GM21367 (cell line): ENCODE measurements around the gene EGFL6.
"Not testable (repeated sequence)": the region's sequence is repeated elsewhere in the genome, so short reads cannot be mapped to it uniquely, and the experiment has no call there.

ENCODE experiments used
- ATAC-seq: cut with Tn5 transposase; IDR thresholded peaks from one replicate; pipeline ENCODE4 v1.9.1; 2021; ENCODE audit not compliant: unreplicated experiment

Gene EGFL6

DNA sequence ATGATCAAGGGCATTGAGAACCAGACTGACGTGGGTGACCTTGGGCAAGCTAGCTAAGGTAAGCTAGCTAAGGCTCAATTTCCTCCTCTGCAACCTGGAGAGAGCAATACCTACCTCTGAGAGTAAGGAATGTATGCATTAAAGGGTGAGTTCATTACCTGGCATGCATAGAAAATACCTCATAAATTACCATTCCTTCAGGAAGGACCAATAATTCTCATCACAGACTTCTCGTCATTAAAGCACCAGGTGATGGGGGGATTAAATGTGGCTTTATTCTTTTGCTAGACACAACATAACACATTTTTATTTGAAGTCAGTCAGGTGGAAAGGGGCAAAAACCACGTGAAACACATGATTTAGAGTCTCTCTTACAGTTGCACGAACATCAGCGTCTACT, 21.5 kb downstream of the EGFL6 start:
- no peak for ATAC-seq

DNA sequence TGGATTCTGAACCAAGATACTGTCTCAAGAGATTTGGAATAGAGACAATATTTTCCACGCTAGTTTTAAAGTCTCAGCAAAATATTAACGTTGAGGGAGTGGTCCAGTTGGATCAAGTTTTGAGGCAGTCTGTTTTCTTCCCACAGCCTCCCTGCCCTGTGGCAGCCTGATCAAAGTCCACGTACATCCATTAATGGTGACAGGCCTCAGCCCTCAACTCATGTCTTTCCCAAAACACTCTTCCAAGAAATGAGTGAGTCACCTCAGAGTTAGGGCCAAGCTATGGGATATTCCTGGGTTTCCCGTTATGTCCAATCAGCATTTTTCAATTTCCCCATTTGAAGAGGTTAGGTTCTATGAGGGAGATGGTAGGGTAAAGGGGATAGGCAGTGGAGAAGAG, 28.5 kb downstream of the EGFL6 start:
- no peak for ATAC-seq

DNA sequence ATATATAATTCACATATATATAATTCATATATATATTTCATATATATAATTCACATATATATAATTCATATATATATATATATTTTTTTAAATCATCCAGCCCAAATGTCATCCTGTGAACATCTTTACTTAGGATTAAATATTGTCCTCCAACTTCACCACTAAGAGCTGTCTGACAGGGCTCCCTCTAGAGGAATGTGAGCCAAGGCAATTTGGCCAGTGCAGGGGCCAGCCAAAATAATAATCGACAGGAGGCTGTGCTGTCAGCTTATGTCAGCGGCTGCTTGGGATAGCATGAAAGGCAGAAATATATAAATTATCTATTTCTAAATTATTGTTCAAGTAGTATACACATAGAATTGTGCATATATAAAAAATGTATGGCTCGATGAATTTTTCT, 29.5 kb downstream of the EGFL6 start:
- ATAC-seq, result no peak

DNA sequence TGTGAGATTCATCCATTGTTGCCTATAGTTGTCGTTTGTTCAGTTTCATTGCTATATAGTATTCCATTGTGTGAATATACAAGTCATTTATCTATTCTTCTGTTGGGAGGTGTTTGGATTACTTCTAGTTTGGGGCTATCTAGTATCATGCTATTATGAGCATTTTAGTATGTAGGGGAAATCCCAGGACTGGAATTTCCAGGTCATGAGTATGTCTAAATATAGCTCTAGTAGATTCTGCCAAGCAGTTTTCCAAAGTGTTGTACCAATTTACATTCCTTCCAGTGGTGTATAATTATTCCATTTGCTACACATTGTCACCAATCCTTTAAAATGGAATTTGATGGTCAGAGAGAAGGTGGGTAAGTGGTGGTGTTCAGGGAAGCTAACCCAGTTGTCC, 30.1 kb downstream of the EGFL6 start:
- ATAC-seq, result no peak

DNA sequence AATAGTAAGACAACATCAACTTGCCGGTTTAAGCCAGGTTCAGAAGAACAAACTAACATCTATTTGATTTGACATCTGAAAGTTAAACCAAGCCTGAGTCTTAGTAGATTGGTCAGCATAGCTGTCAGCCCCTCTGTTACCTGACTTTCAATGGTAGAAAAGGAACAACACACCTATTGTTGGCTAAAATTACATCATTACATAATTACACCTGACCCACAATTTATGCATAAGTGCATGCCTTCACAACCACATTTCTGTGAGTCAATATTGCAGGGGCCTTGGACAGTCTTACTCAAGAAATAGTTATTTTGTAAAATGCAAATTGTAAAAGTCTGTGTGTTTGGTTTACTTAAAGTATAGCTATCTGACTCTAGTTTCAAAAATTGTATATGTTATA, 36.2 kb downstream of the EGFL6 start:
- ATAC-seq, result no peak

DNA sequence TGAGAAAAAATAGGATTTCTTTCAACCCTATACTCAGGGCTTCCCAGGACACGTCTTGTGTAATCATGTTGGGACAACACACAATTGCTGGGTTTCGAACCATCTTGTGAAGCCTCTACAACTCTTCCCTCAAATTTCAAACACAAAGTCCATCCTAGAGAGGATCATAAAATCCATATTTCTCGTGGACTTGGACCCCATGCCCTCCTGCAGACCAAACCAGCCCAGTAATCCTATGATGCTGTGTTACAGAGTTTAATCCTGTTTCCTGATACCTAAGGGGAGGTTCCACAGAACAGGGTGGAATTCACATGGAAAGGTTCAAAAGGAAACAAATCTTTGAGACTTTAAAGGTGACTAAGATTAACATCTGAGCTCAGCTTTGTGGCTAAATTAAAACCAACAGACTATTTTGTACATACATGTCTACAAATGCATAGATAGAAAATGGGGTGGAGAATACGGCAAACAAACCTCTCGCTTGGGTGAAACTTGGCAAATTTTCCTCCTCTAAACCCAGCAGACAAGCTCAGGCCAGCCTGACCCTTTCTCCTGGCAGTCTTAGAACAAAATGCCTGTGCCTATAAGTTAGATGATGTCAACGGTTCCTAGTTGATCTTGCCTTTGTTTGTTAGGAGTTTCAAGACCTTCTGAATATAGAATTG, 38.1 kb downstream of the EGFL6 start:
- no peak for ATAC-seq

DNA sequence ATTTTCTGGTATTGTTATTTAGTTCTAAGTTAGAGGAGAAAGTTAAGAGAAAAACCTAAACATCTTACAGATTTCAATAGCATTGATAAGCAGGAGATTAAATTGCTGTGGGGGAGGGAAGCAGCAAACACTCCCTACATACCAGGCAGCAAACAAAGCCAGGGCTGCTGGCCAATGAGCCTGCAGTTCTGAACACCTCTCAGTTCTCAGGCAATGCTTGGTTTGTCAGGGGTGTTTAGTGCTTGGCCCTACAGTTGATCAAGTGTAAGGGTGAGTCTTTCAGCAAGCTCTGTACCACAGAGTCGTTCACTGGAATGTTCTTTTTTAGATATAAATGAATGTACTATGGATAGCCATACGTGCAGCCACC, 38.6 kb downstream of the EGFL6 start:
- ATAC-seq, result no peak

DNA sequence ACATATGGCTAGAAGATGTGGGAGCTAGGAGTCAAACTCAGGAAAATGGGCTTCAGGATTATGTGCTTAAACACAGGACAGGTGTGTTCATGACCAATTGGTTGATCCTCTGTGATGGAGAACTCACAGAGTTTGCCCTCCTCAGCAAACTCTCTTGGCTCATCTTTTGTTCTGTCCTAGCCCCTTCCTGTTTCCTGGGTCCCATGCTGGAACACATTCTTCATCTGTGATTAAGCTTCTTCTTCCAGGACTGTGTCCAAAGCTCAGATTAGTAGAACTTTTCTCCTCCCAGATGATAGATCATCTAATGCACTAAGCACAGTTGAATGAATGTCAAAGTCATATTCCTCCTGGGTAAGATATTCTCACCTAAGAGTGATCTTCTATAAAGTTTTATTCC, 44.8 kb downstream of the EGFL6 start:
- ATAC-seq, result no peak

DNA sequence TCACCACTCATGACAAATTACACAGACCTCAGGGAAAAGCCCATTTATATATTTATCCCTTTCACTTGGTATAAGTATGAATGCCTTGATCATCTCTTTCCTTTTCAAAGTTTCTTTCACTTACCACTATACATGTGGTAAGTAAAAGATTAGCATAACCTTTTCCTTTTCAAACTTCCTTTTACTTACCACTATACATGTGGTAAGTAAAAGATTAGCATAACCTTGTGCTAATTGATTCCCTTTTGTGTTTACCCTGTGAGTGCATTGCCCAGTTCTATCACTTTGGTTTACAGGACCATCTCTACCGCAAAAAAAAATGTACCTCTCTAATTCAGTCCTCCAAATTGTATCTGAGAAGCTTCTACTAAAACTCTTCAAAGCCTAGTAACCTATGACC, 50.8 kb downstream of the EGFL6 start:
- no peak for ATAC-seq

DNA sequence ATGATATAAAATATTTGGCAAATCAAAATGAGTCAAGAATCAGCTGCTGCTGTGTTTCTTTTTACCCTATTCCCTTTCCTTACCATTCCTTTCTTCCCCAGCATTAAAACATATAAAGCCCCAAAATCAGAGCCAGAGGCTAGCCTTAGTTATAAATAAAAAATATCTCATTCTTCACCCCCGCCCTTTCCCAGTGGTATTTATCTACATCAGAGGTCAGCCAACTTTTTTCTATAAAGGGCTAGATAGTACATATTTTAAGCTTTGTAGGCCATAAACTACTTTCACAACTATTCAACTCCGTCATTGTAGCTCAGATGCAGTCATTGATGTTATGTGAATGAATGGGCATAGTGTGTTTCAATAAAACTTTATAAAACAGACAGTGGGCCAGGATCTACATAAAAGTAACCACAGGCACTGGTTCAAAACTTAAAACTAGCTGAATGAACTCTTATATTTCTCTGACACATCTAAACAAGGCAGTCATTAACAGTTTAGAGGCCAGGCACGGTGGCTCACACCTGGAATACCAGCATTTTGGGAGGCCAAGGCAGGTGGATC, 53.1 kb downstream of the EGFL6 start:
- no peak for ATAC-seq

DNA sequence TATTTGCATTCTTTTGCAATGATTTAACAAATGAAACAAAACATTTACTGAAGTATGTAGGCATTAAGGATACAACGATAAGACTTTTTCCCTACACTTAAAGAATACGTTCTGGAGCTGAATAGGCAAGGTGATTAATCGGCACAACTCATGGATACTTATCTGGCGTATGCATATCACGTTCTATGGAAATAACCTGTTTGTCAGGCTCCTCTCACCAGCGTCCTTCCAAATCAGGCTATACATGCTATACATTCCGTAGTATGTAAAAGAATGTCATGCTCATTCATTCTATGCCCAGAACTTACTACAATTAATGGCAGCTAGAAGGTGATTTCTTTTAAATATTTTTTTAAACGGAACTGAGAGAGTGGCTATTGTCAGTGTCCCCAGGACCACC, 57.9 kb downstream of the EGFL6 start:
- ATAC-seq, result no peak

DNA sequence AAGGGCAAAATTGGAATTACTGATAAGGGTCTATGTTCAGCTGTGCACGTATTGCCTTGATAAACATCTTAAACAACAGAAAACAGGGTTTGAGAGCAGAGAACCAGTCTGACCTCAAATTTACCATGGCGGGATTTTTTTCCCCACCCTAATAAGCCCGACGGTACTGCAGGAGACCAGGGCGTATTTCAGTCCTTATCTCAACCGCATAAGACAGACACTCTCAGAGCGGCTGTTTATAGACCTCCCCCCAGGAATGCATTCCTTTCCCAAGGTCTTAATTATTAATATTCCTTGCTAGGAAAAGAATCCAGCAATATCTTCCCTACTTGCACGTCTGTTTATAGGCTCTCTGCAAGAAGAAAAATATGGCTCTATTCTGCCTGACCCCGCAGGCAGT, 67.8 kb downstream of the EGFL6 start:
- not testable (repeated sequence) for ATAC-seq

DNA sequence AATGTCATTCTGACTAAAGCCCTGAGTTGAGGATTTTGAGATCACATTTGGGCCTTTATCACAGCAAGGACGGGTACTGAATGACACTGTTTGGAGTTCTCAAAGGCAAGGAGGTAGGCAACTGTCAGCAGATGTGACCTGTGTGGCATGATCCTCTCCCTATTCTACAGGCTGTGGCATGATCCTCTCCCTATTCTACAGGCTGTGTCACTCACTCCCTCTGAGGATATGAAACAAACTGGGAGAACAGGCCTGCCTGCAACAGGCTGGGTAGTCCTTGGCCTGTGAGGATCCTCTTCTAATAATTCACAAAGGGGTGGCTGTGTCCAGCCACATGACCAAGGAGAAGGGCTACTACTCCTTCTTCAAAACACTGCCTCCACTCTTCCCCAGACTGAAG, 68.6 kb downstream of the EGFL6 start:
- no peak for ATAC-seq

DNA sequence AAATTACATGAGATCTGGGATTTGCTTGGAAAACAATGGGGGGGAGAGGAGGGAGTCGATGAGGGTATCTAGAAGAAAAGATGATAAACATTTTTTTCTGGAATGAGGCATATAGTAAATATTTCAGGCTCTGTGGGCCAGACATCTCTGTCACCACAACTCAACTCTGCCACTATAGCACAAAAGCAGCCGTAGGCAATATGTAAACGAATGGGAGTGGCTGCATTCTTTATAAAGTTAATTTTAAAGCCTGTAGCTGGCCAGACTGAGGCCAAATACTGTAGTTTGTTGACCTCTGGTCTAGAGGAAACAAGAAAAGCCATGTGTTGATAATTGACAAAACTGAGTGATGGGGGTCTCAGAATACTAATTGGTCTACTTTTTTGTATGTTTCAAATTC, 69.4 kb downstream of the EGFL6 start:
- no peak for ATAC-seq

DNA sequence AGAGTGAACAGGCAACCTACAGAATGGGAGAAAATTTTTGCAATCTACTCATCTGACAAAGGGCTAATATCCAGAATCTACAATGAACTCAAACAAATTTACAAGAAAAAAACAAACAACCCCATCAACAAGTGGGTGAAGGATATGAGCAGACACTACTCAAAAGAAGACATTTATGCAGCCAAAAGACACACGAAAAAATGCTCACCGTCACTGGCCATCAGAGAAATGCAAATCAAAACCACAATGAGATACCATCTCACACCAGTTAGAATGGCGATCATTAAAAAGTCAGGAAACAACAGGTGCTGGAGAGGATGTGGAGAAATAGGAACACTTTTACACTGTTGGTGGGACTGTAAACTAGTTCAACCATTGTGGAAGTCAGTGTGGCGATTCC, 72.3 kb downstream of the EGFL6 start:
- not testable (repeated sequence) for ATAC-seq

DNA sequence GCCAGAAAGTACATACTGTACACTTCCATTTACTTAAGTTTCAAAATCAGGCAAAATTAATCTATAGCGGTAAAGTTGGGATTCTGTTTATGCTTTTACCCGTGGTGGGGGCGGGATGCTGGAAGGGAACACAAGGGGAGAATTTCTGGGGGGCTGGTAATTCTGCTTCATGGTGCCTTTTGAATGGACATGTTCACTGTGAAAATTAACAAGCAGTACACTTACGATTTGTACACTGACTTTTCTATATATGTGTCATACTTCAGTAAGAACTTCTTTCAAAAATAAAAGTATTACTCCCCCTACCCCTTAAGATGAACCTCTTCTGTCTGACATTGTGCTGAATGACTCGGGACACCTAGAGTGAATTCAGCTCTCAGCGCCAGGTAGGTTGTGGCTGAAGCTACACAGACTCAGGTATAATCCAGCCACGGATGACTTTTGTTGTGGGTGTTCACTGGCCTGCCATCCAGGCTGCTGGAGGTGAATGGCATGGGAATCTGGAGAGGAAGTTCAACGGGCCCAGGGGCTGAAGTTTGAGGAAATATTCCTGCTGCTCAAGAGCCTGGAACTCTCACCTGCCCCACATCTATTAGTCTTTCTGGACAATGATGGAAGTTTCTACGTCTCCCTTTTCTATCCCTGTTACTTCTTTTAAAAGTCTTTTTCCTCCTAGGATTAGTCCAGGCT, 76.2 kb downstream of the EGFL6 start:
- no peak for ATAC-seq

DNA sequence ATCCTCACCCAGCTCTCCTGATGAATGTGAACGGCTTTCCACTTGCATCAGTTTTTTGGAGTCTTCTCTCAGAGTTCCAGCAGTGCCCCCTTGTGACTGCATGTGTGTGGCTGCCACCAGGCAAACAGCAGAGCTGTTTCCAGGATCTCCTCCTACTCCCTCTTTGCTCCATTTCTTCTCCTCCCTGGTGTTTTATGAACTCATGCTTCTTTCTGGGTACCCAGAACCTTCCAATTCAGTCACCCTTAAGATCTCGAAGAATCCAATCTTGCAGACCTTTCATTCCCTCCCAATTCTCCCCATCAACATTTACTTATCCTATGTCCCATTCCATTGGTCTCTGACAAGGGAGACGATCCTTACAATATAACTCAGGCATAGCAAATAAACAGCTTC, 76.8 kb downstream of the EGFL6 start:
- no peak for ATAC-seq

DNA sequence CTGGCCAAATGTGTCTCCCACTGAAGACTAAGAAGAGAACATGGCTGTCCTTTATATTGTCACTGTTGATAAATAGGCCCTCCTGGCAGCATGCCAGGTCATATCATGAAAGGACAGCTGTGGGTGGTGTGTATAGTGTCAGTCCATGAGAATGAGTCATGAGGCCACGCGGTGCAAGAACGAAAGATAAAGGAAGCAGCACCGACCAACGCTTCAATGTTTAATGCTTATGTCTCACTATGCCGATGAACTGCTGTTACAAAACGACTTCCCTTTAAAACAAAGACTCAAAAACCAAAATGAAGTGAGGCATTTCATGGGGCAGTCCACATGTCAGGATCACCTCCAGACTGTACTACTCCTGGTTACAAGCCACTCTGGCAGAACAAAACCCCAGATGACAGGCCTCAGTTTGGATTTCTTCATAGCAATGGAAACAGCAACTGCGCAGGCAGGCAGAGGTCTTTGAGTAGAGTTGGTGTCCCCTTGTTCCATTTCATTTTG, 78.4 kb downstream of the EGFL6 start:
- no peak for ATAC-seq

DNA sequence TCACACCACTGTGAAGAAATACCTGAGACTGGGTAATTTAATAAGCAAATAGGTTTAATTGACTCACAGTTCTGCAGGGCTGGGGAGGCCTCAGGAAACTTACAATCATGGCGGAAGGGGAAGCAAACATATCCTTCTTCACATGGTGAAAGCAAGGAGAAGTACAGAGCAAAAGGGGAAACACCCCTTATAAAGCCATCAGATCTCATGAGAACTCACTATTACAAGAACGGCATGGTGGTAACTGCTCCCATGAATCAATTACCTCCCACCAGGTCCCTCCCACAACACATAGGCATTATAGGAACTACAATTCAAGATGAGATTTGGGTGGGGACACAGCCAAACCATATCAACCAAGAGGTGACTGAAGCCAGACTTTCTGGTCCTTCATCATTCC, 78.9 kb downstream of the EGFL6 start:
- not testable (repeated sequence) for ATAC-seq

DNA sequence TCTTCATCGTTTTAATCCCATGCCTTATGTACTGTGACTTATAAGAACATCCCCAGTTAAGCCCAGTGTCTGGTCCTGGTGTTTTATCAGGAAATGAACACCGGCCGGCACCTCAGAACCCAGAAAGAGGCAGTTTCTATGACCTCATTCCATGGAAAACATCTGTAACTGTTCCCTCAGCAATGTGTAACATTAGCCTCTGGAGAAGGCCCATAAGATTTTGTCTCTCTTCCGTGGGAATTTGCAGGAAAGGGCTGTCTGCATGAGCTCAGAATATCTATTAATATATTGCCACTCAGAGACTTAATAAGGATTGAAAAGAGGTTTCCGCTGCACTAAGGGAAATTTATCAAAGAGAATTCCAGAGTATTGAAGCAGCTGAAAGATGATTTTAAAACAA, 80.4 kb downstream of the EGFL6 start:
- no peak for ATAC-seq

DNA sequence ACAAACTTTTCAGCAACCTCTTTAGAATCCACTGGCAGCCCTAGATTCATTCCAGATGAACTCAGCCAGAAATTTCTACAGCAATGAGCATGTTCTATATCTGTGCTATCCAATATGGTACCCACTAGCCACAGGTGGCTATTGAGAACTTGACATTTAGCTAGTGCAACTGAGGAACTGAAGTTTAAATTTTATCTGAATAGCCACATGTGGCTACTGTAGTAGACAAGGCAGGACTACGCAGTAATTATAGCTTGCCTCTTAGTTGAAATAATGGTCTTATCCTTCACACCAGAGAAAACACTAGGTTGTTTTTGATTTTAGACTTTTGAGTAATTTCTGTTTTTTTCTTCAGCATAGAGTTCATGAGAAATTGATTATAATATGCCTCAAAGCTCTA, 80.9 kb downstream of the EGFL6 start:
- no peak for ATAC-seq

DNA sequence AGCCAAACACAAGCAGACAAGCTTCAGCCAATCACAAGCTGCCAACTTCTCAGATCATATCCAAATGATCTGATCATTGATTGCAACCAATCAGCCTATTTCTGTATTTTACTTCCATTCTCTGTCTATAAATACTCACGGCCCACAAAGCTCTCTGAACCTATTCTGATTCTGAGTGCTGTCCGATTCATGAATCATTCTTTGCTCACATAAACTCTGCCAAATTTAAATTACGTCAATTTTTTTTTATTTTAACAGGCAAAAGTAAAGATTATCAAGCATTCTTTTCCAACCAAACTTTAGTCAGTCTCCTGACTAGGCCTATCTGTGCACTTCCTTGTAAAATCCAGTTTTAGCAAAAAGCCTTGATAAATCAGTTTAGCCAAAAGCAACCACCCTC, 81.7 kb downstream of the EGFL6 start:
- ATAC-seq, result no peak
